Stimulated activated CD4-positive, alpha-beta T cell treated with anti-CD3 and anti-CD28 coated beads, Interleukin-15, amount 100 ng/mL, for 24 hours (primary cell): Measurements from ENCODE around the gene PATJ.
"Not testable (repeated sequence)": the region's sequence is repeated elsewhere in the genome, so short reads cannot be mapped to it uniquely, and the experiment has no call there.

ENCODE experiments used
- DNase-seq: peaks from one replicate; pipeline ENCODE4 v3.0.0-alpha.2; 2020

Gene PATJ, protein sequence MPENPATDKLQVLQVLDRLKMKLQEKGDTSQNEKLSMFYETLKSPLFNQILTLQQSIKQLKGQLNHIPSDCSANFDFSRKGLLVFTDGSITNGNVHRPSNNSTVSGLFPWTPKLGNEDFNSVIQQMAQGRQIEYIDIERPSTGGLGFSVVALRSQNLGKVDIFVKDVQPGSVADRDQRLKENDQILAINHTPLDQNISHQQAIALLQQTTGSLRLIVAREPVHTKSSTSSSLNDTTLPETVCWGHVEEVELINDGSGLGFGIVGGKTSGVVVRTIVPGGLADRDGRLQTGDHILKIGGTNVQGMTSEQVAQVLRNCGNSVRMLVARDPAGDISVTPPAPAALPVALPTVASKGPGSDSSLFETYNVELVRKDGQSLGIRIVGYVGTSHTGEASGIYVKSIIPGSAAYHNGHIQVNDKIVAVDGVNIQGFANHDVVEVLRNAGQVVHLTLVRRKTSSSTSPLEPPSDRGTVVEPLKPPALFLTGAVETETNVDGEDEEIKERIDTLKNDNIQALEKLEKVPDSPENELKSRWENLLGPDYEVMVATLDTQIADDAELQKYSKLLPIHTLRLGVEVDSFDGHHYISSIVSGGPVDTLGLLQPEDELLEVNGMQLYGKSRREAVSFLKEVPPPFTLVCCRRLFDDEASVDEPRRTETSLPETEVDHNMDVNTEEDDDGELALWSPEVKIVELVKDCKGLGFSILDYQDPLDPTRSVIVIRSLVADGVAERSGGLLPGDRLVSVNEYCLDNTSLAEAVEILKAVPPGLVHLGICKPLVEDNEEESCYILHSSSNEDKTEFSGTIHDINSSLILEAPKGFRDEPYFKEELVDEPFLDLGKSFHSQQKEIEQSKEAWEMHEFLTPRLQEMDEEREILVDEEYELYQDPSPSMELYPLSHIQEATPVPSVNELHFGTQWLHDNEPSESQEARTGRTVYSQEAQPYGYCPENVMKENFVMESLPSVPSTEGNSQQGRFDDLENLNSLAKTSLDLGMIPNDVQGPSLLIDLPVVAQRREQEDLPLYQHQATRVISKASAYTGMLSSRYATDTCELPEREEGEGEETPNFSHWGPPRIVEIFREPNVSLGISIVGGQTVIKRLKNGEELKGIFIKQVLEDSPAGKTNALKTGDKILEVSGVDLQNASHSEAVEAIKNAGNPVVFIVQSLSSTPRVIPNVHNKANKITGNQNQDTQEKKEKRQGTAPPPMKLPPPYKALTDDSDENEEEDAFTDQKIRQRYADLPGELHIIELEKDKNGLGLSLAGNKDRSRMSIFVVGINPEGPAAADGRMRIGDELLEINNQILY (N-terminal part only)

GRCh38 chr1:61741711-61742619 lies at the start of gene PATJ:
Gene PATJ, plus strand, starts transcription at chr1:61742480. Its CDS starts 20,413 bp downstream, at chr1:61762893.
- DNase-seq = peak; percentile 64

- DNase-seq = no peak
Measured at GRCh38 chr1:61699911-61700851, 42.1 kb upstream of the PATJ start.

- DNase-seq = no peak
Measured at GRCh38 chr1:61708953-61709907, 33.0 kb upstream of the PATJ start.

GRCh38 chr1:61709908-61710289 lies 32.4 kb upstream of the PATJ start:
- no peak for DNase-seq

DNA sequence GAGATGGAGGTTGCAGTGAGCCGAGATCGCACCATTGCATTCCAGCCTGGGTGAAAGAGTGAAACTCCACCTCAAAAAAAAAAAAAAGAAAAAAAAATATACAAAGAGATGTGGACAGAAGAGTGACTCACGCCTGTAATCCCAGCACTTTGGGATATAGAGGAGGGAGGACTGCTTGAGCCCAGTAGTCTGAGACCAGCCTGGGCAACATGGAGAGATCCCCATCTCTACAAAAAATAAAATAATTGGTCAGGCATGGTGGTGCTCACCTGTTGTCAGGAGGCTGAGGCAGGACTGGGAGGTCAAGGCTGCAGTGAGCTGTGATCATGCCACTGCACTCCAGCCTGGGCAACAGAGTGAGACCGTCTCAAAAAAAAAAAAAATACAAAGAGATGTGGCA lies 31.0 kb upstream of the PATJ start:
- DNase-seq = not testable (repeated sequence)

GRCh38 chr1:61711969-61712368 lies 30.3 kb upstream of the PATJ start:
- no peak for DNase-seq

- DNase-seq = not testable (repeated sequence)
Measured at GRCh38 chr1:61718996-61719663, 23.1 kb upstream of the PATJ start.

DNA sequence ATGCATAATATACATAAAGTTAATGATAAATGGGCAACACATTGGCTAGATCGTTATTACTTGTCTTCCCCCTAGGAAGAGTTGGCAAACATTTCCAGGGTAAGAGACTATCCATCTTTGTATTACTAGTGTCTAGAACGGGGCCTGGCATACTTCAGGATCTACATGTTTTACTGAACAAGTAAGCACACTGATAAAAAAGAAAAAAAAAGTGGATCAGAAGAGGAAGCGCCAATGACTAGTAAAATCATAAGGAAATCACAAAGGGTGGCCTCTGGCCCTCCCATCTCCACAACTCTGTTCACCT lies 17.8 kb upstream of the PATJ start:
- no peak for DNase-seq

- DNase-seq = peak; percentile 91
Measured at GRCh38 chr1:61724813-61725694, 17.2 kb upstream of the PATJ start, which contains the start of gene TM2D1. Gene TM2D1, minus strand, starts transcription at chr1:61725141. Its CDS starts 21 bp downstream, at chr1:61725120.

GRCh38 chr1:61727544-61727943 lies 14.7 kb upstream of the PATJ start:
- DNase-seq = no peak

- DNase-seq = not testable (repeated sequence)
Measured at GRCh38 chr1:61730679-61731078, 11.6 kb upstream of the PATJ start.

DNA sequence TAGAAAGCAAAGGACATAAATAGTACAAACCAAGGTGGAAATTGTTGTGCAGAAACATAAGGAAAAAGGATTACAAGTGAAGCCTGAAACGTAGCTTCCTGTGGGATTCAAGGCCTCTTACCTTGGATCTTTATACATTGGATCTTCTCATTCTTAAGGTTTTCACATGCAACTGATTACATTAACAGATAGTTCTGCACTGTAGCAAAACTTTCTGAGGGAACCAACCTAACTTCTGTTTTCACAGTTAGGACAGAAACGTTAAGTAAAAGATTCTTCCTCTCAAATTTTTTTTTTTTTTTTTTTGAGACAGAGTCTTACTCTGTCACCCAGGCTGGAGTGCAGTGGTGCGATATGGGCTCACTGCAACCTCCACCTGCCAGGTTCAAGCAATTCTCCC lies 9.6 kb upstream of the PATJ start:
- no peak for DNase-seq

GRCh38 chr1:61740751-61741700 lies 1.3 kb upstream of the PATJ start:
- DNase-seq = no peak

DNA sequence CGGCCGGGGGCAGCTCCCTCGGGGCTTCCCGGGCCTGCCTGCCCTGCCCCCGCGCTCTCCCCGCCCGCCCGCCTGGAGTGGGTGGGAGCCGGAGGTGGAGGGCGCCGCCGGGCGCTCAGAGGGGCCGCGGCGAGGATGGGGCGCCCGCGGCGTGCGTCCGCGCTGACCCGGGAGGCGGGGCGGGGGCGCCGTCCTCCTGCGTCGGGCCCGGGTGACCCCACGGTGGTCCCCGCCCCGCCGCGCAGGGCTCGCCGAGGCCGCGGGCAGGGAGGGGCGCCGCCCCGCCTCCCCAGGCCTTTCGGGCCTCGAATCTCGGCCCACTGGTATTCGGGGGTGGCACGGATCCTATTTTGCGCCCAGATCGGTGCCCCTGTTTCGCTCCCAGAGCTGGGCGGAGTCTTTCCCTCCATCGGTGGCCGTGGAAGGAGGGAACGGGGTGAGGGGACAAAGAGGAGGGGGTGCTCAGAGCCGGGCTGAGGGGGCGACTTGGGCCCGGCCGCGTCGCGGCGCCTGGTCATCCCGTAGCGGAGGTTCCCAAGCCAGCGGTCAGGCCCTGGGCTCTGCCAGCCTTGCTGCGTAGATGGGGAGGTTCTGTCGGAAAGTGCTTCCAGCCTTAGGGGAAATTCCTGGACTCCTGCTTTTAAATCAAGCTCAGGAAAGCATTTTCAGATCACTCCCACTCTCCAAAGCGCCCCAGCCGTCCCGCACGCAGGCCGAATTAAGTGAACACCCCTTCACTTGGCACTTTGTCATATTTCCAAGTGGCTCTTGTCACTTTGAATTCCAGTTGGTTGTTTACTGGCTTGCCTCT lies 545 bp downstream of the PATJ start:
- peak; percentile 40 for DNase-seq

GRCh38 chr1:61743431-61743705 lies 1.1 kb downstream of the PATJ start:
- no peak for DNase-seq
